B cell (primary cell): ENCODE results near the gene SHB.

ENCODE experiments used
- EZH2 ChIP-seq: IDR thresholded peaks from 2 replicates; pipeline ENCODE4 v1.6.1; 2012; ENCODE audit warnings: borderline replicate concordance, low read depth, mild to moderate bottlenecking, moderate library complexity, low read length; ENCODE audit not compliant: insufficient read depth, poor library complexity, severe bottlenecking
- TF ChIP-seq, protein P1 (sequence below): fragments of 200-600 bp; IDR thresholded peaks from one replicate; pipeline ENCODE4 v1.8.0; 2022; ENCODE audit warnings: antibody characterized with exemption, mild to moderate bottlenecking

DNA sequence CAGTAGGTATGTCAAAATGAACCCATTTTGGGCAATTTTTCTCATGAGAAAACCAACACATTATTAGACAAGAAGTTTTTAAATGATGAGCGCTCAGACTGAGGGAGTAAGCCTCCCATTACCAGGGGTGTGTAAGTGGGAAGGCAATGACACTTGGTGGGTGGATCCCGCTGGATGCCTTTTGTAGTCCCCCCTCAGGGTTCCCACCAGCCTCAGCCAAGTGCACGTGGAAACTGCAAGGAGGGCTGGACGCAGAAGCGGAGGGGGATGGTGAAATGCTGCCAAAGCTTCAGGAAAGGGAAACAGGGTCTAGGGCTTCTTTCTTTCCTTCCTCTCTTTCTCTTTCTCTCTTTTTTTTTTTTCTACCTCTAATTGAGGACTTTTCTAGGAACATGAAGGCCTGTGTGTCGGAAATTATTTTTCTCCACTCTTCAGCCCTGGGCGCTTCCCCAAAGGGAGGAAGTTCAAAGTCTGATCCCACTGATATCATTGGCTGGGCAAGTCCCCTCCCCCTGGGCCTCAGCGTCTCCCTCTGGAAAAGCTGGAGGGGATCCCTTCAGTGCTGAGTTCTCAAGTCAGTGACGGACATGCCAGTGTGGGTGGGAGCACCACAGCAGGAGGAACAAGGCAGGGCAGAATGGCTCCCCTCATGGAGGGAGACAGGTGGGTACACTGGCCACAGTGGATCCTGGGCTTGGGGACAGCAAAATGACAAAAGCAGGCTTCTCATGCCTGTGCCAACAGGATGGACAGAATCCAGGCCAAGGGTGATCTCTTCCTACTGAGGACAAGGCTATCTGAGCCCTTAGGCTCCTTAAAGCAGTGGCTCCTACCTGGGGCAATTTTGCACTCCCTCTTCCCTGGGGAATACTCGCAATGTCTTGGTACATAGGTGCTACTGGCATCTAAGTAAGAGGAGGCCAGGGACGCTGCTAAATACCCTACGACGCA lies 141.2 kb downstream of the SHB start:
- TF ChIP-seq EZH2, result no peak
- TF ChIP-seq, protein P1, sequence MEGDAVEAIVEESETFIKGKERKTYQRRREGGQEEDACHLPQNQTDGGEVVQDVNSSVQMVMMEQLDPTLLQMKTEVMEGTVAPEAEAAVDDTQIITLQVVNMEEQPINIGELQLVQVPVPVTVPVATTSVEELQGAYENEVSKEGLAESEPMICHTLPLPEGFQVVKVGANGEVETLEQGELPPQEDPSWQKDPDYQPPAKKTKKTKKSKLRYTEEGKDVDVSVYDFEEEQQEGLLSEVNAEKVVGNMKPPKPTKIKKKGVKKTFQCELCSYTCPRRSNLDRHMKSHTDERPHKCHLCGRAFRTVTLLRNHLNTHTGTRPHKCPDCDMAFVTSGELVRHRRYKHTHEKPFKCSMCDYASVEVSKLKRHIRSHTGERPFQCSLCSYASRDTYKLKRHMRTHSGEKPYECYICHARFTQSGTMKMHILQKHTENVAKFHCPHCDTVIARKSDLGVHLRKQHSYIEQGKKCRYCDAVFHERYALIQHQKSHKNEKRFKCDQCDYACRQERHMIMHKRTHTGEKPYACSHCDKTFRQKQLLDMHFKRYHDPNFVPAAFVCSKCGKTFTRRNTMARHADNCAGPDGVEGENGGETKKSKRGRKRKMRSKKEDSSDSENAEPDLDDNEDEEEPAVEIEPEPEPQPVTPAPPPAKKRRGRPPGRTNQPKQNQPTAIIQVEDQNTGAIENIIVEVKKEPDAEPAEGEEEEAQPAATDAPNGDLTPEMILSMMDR, result no peak
